H1 (cell line): Measurements from ENCODE around the gene CAMK2G. TPM values are rescaled to one million over a fixed set of nuclear protein-coding genes. Genes with fewer than 3 reads are reported as not detected.

Experiments used
- CTCF ChIA-PET: fragments of 300-600 bp; sonication (Branson Sonifier 250); formaldehyde crosslinking; loops from one replicate; lab custom pipeline; 2021; ENCODE audit not compliant: partially characterized antibody; lab: Charles Lee
- POLR2A ChIA-PET: fragments of 300-600 bp; sonication (Branson Sonifier 250); formaldehyde crosslinking; loops from one replicate; lab custom pipeline; 2021; ENCODE audit warnings: inconsistent platforms; ENCODE audit not compliant: partially characterized antibody; lab: Charles Lee
- DNase-seq, 2 experiments: peaks; one replicate each; pipeline versions ENCODE4 v3.0.0 to v3.0.0-alpha.2; 2010 to 2022; ENCODE audit warnings: low spot score in 2 of 2, low read depth in 1 of 2, mixed read lengths in 1 of 2
- FAIRE-seq: peaks from 2 replicates; lab custom pipeline; 2011; peaks lifted over from hg19 to GRCh38; lab: Jason Lieb, UNC
- H2AFZ ChIP-seq: 2 replicates; pipeline ENCODE4 v1.8.1; 2012; ENCODE audit warnings: low read length, inconsistent platforms
- H2AK5ac ChIP-seq: 2 replicates; pipeline ENCODE4 v1.6.1; 2013; ENCODE audit warnings: low read depth, low read length
- H2BK120ac ChIP-seq: replicated peaks from 2 replicates; pipeline ENCODE3; 2013; ENCODE audit warnings: low read depth, low read length, inconsistent platforms
- H2BK12ac ChIP-seq: 2 replicates; pipeline ENCODE4 v1.6.1; 2013; ENCODE audit warnings: low read depth, low read length
- H2BK15ac ChIP-seq: 2 replicates; pipeline ENCODE4 v1.6.1; 2013; ENCODE audit warnings: low read length
- H2BK20ac ChIP-seq: 2 replicates; pipeline ENCODE4 v1.6.1; 2013; ENCODE audit warnings: low read length
- H2BK5ac ChIP-seq: 2 replicates; pipeline ENCODE4 v1.6.1; 2013; ENCODE audit warnings: low read depth, low read length
- H3K14ac ChIP-seq: 2 replicates; pipeline ENCODE4 v1.6.1; 2013; ENCODE audit warnings: inconsistent platforms; ENCODE audit not compliant: insufficient read length
- H3K18ac ChIP-seq: 2 replicates; pipeline ENCODE4 v1.6.1; 2013; ENCODE audit warnings: low read length; ENCODE audit errors: extremely low read depth
- H3K23ac ChIP-seq: 2 replicates; pipeline ENCODE4 v1.6.1; 2013; ENCODE audit warnings: inconsistent platforms; ENCODE audit not compliant: insufficient read length
- H3K23me2 ChIP-seq: 2 replicates; pipeline ENCODE4 v1.6.1; 2013; ENCODE audit warnings: low read depth, low read length
- H3K27ac ChIP-seq: 2 replicates; pipeline ENCODE4 v1.6.1; 2011; ENCODE audit warnings: low read depth, low read length, inconsistent platforms
- H3K27me3 ChIP-seq, 4 experiments: replicated peaks in 1 of 4; 1 replicate in 1 of 4; 2 replicates in 3 of 4; pipeline versions ENCODE4 v1.6.1 to v1.8.1; 2011 to 2013; ENCODE audit warnings: low read length in 3 of 4, mild to moderate bottlenecking in 3 of 4, inconsistent platforms in 2 of 4, mixed read lengths in 2 of 4, moderate library complexity in 1 of 4; ENCODE audit not compliant: control insufficient read depth in 3 of 4, insufficient read depth in 3 of 4; ENCODE audit errors: extremely low read depth in 1 of 4
- H3K36me3 ChIP-seq, 4 experiments: 2 replicates each; pipeline versions ENCODE4 v1.6.1 to v1.8.1; 2011 to 2013; ENCODE audit warnings: mild to moderate bottlenecking in 4 of 4, low read length in 3 of 4, moderate library complexity in 2 of 4, control low read depth in 1 of 4, inconsistent platforms in 1 of 4; ENCODE audit not compliant: insufficient read depth in 4 of 4, control insufficient read depth in 2 of 4
- H3K4ac ChIP-seq: replicated peaks from 2 replicates; pipeline ENCODE3; 2013; ENCODE audit warnings: low read length, low read depth, mixed read lengths, inconsistent platforms; ENCODE audit not compliant: insufficient read length
- H3K4me1 ChIP-seq, 4 experiments: replicated peaks in 1 of 4; 1 replicate in 1 of 4; 2 replicates in 3 of 4; pipeline versions ENCODE4 v1.6.1 to v1.8.1; 2011 to 2013; ENCODE audit warnings: low read length in 3 of 4, inconsistent platforms in 2 of 4, mixed read lengths in 1 of 4; ENCODE audit not compliant: insufficient read depth in 4 of 4, control insufficient read depth in 3 of 4
- H3K4me2 ChIP-seq, 2 experiments: 2 replicates each; pipeline versions ENCODE4 v1.6.1 to v1.8.1; 2011 to 2013; ENCODE audit warnings: low read depth in 2 of 2, low read length in 2 of 2, control low read depth in 1 of 2, inconsistent platforms in 1 of 2, mild to moderate bottlenecking in 1 of 2; ENCODE audit not compliant: insufficient read depth in 1 of 2
- H3K4me3 ChIP-seq, 4 experiments: fragments of 200-600, 300-600 bp in 1 of 4; sonication (generic), shearing (Covaris generic), sonication (Bioruptor Twin) in 1 of 4; 2 replicates each; pipeline versions ENCODE4 v1.5.1 to v1.8.1; 2011 to 2016; ENCODE audit warnings: low read length in 4 of 4, low read depth in 3 of 4, control low read depth in 2 of 4, inconsistent platforms in 2 of 4, mild to moderate bottlenecking in 2 of 4, mixed read lengths in 1 of 4, moderate library complexity in 1 of 4; ENCODE audit not compliant: insufficient read depth in 2 of 4; ENCODE audit errors: extremely low read depth in 1 of 4
- H3K56ac ChIP-seq: replicated peaks from 2 replicates; pipeline ENCODE3; 2013; ENCODE audit warnings: low read depth, mild to moderate bottlenecking, mixed read lengths, low read length, inconsistent platforms; ENCODE audit not compliant: insufficient read length
- H3K79me1 ChIP-seq: 2 replicates; pipeline ENCODE4 v1.6.1; 2013; ENCODE audit warnings: low read depth, low read length, control low read depth
- H3K79me2 ChIP-seq, 2 experiments: 2 replicates each; pipeline versions ENCODE4 v1.6.1 to v1.8.1; 2012 to 2013; ENCODE audit warnings: low read length in 2 of 2, mild to moderate bottlenecking in 2 of 2, inconsistent platforms in 1 of 2; ENCODE audit not compliant: insufficient read depth in 2 of 2, control insufficient read depth in 1 of 2
- H3K9ac ChIP-seq, 4 experiments: replicated peaks in 1 of 4; 1 replicate in 1 of 4; 2 replicates in 3 of 4; pipeline versions ENCODE4 v1.6.1 to v1.8.1; 2011 to 2013; ENCODE audit warnings: low read depth in 3 of 4, low read length in 3 of 4, control low read depth in 2 of 4, mild to moderate bottlenecking in 2 of 4, moderate library complexity in 2 of 4, inconsistent platforms in 1 of 4; ENCODE audit errors: extremely low read depth in 1 of 4
- H3K9me3 ChIP-seq, 2 experiments: 2 replicates each; pipeline versions ENCODE4 v1.6.1 to v1.8.1; 2012 to 2013; ENCODE audit warnings: mild to moderate bottlenecking in 2 of 2, moderate library complexity in 2 of 2, control low read depth in 1 of 2, inconsistent platforms in 1 of 2, low read depth in 1 of 2, low read length in 1 of 2, mixed read lengths in 1 of 2; ENCODE audit not compliant: insufficient read depth in 2 of 2
- H4K20me1 ChIP-seq, 2 experiments: replicated peaks in 1 of 2; 2 replicates each; pipeline versions ENCODE3 to v1.8.1; 2011 to 2013; ENCODE audit warnings: inconsistent platforms in 2 of 2, low read length in 2 of 2, mild to moderate bottlenecking in 1 of 2; ENCODE audit not compliant: insufficient read depth in 2 of 2, control insufficient read depth in 1 of 2
- H4K5ac ChIP-seq: 2 replicates; pipeline ENCODE4 v1.6.1; 2013; ENCODE audit warnings: low read length, low read depth, mixed read lengths, inconsistent platforms; ENCODE audit not compliant: insufficient read length
- H4K8ac ChIP-seq: 2 replicates; pipeline ENCODE4 v1.8.0; 2013; ENCODE audit warnings: mild to moderate bottlenecking, moderate library complexity, low read length, inconsistent platforms; ENCODE audit not compliant: insufficient read depth; ENCODE audit errors: extremely low read depth
- H4K91ac ChIP-seq: replicated peaks from 2 replicates; pipeline ENCODE3; 2013; ENCODE audit warnings: low read length, mixed read lengths, inconsistent platforms; ENCODE audit not compliant: insufficient read length
- CEBPB ChIP-seq: IDR thresholded peaks from 2 replicates; pipeline ENCODE4 v1.6.1; 2012; ENCODE audit warnings: low read depth, low read length
- GABPA ChIP-seq: IDR thresholded peaks from 2 replicates; pipeline ENCODE4 v1.6.1; 2011; ENCODE audit warnings: mild to moderate bottlenecking, low read length, moderate library complexity, borderline replicate concordance; ENCODE audit not compliant: insufficient read depth
- JUN ChIP-seq: IDR thresholded peaks from 2 replicates; pipeline ENCODE4 v1.6.1; 2011; ENCODE audit warnings: low read depth, mild to moderate bottlenecking, improper control_type of control experiment, low read length
- RFX5 ChIP-seq: IDR thresholded peaks from 2 replicates; pipeline ENCODE4 v1.6.1; 2011; ENCODE audit warnings: low read depth, low read length, improper control_type of control experiment, borderline replicate concordance
- SP1 ChIP-seq: IDR thresholded peaks from 2 replicates; pipeline ENCODE4 v1.6.1; 2011; ENCODE audit warnings: low read depth, low read length
- TCF12 ChIP-seq: IDR thresholded peaks from 2 replicates; pipeline ENCODE4 v1.6.1; 2011; ENCODE audit warnings: low read depth, mild to moderate bottlenecking, low read length
- WGBS, 2 experiments: shearing (Covaris generic) in 1 of 2; methylation state at CpG; one replicate each; pipeline versions ENCODE4 v1.1.6 to v1.1.7; 2013 to 2015; ENCODE audit warnings: low lambda C conversion rate in 2 of 2, mixed read lengths in 2 of 2, inconsistent platforms in 1 of 2, low coverage in 1 of 2, missing lambda C conversion rate in 1 of 2; ENCODE audit not compliant: insufficient replicate concordance in 2 of 2, insufficient coverage in 1 of 2, insufficient read length in 1 of 2; ENCODE audit errors: extremely low coverage in 1 of 2, missing lambda C conversion rate in 1 of 2; 5-methylcytosine and 5-hydroxymethylcytosine counted together
- polyA plus RNA-seq, 7 experiments: library from polyadenylated mRNA; depleted of rRNA in 3 of 7; stranded (reverse) in 5 of 7; unstranded in 2 of 7; fragments of >200 nt in 5 of 7; fragments of 200-250 nt in 2 of 7; gene quantifications; 1 replicate in 5 of 7; 2 replicates in 1 of 7; 4 replicates in 1 of 7; pipeline versions ENCODE4 v1.2.1 to v1.2.3, GENCODE V29; 2011 to 2013; ENCODE audit warnings: missing spikeins in 2 of 7, mixed read lengths in 2 of 7
- total RNA-seq: library from RNA; stranded (reverse); fragmentation: NEBNext Ultra II Directional; extraction: Animal tissue kit (Norgen Biotek cat#: 25700); gene quantifications from 2 replicates; pipeline ENCODE4 v1.2.1, GENCODE V29; 2021

The CAMK2G gene
- total and polyA plus RNA-seq, 2 of the 8 experiments (the other 6 are each of a cell fraction or from before 2014, with no cell fraction given) = 28.9 to 31.7 TPM

DNA sequence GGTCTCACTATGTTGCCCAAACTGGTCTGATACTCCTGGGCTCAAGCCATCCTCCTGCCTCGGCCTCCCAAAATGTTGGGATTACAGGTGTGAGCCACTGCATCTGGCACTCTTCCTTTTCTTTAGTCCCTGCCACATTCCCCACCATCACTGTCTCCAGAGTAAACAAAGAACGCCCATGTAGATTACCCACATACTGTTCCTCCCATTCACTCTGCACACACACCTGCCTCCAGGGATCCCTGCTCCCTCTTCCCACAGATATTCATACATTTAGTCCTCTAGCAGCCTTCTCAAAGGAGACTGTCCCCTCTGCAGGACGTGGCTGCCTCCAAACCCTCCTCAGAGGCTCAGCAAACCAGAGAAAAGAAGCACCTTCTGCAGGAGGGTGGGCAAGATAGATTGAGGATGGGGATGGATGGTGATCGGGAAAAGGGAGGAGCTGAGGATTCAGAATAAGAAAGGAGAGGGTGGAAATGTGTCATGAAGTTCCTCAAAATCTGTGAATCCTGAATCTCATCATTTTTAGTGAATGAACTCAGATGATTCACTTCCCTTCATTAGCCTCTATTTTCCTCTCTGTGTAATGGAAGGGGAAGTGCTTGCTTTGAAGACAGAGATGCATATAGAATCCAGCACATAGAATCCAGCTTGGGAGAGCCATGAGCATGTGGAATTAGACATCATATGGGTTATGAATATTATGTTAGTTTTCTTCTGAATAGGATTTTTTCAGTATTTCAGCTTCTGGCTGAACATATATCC, 31.1 kb upstream of the CAMK2G start:
- Histone ChIP-seq H4K20me1 (no peaks in the 10 kb centered on the region), H3K23ac (no peak overlapping the region), H3K36me3 (no peaks in the 10 kb centered on the region), H3K79me1 (no peaks in the 10 kb centered on the region; the same call in 1 of the 2 replicates), H3K79me2 (no peaks in the 10 kb centered on the region), H4K8ac (no peak overlapping the region), H3K23me2 (peaks cover 3% of the 10 kb centered on the region; the same call in 1 of the 2 replicates), H3K14ac (no peak overlapping the region), H3K27me3 (peaks cover 0 to 5% (median under 1%) of the 10 kb centered on the region in 4 experiments; a peak in 2 of 7 replicates), H3K18ac (no peak overlapping the region), H3K56ac (no peak overlapping the region), H3K4me2 (no peak overlapping the region; a peak in 1 of 4 replicates), H2BK5ac (no peak overlapping the region), H3K27ac (no peak overlapping the region), H3K4me3 (no peak overlapping the region), H3K9ac (no peak overlapping the region), H2BK15ac (0 out of 2 replicates have a peak overlapping the region, but pooled peaks have one; percentile 47), H2BK120ac (peak overlapping the region; percentile 7), H3K4me1 (peaks cover 12 to 22% (median 15%) of the 10 kb centered on the region in 4 experiments), H3K9me3 (no peaks in the 10 kb centered on the region), H2BK12ac (no peak overlapping the region), H3K4ac (no peak overlapping the region), H4K5ac (no peak overlapping the region), H2AFZ (no peak overlapping the region), H2BK20ac (no peak overlapping the region; the same call in 1 of the 2 replicates), H4K91ac (peak overlapping the region; percentile 5), H2AK5ac (no peak overlapping the region)
- TF ChIP-seq TCF12 = 0 out of 2 replicates have a peak, but pooled peaks have one; percentile 22
- TF ChIP-seq RFX5 = no peak
- TF ChIP-seq SP1 = no peak
- no peak for TF ChIP-seq JUN
- TF ChIP-seq CEBPB = no peak
- no peak for TF ChIP-seq GABPA
- DNase-seq (no peak), FAIRE-seq (no peak)
- WGBS, 2 experiments = 79% methylated on average over 4 of the region's 4 CpGs; no CpG with 5 or more reads in 1 of the 2 experiments
- ChIA-PET POLR2A (interaction anchor here (0.7 to 4.2 kb wide), 6 partner anchors 10 to 123 kb away, joined by 3 to 23 read pairs (median 5); no protein-coding TSS in a partner anchor), CTCF (interaction anchor here (1.0 to 14.8 kb wide), 5 partner anchors 19 to 35 kb away, joined by 3 to 103 read pairs (median 4); no protein-coding TSS in a partner anchor)
